Rectal smooth muscle tissue (tissue), 1 donor: Measurements from ENCODE around the gene EPGN.

Experiments
- H3K27ac ChIP-seq: one replicate; pipeline ENCODE4 v1.7.0; 2013; ENCODE audit warnings: low read depth, low read length, inconsistent platforms
- H3K27me3 ChIP-seq: one replicate; pipeline ENCODE4 v1.7.0; 2013; ENCODE audit warnings: low read length; ENCODE audit not compliant: control insufficient read depth, insufficient read depth
- H3K36me3 ChIP-seq: one replicate; pipeline ENCODE4 v1.7.0; 2013; ENCODE audit warnings: low read length; ENCODE audit not compliant: control insufficient read depth, insufficient read depth
- H3K4me1 ChIP-seq: one replicate; pipeline ENCODE4 v1.7.0; 2013; ENCODE audit warnings: low read length; ENCODE audit not compliant: control insufficient read depth, insufficient read depth
- H3K4me3 ChIP-seq: one replicate; pipeline ENCODE4 v1.7.0; 2013; ENCODE audit warnings: low read length
- H3K9ac ChIP-seq: one replicate; pipeline ENCODE4 v1.7.0; 2013; ENCODE audit warnings: low read length

EPGN gene

DNA sequence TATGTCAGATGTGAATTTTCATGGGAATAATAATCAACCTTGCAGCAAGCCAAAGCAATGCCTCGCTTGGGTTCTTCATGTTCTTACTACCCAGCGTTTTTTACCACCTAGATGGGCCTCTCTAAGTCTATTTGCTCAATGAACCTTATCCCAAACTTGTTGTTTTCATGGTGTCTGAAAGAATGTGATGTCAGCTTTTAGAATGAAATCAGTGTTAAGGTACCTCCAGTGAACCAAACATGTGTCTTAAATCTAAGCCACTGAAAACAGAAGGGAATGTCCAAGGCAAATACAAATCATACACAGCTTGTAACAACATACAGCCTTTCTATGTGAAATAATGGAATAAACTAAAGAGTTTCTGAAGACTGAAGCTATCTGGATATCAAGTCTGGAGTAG lies 6.7 kb downstream of the EPGN start:
- Histone ChIP-seq H3K27me3 (no peaks in the 10 kb centered on the region), H3K36me3 (no peaks in the 10 kb centered on the region), H3K4me1 (no peaks in the 10 kb centered on the region), H3K27ac (no peak overlapping the region), H3K9ac (no peak overlapping the region), H3K4me3 (no peak overlapping the region)

DNA sequence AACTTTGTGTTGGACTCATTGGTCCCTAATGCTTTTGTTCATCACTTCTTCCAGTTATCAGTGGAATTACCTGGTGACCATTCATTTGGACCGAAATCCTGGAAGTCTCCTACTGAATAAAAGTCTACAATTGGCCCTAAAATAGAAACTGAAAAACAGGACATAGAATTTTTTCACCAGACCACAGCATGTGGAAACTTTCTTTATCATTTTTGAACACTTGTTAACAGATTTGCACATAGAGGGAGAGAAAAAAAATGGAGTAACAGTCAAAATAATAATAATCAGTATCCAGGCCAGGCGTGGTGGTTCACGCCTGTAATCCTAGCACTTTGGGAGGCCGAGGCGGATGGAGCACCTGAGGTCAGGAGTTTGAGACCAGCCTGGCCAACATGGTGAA lies 7.1 kb downstream of the EPGN start:
- Histone ChIP-seq H3K4me1 (no peaks in the 10 kb centered on the region), H3K27ac (no peak overlapping the region), H3K4me3 (no peak overlapping the region), H3K27me3 (no peaks in the 10 kb centered on the region), H3K9ac (no peak overlapping the region), H3K36me3 (no peaks in the 10 kb centered on the region)

DNA sequence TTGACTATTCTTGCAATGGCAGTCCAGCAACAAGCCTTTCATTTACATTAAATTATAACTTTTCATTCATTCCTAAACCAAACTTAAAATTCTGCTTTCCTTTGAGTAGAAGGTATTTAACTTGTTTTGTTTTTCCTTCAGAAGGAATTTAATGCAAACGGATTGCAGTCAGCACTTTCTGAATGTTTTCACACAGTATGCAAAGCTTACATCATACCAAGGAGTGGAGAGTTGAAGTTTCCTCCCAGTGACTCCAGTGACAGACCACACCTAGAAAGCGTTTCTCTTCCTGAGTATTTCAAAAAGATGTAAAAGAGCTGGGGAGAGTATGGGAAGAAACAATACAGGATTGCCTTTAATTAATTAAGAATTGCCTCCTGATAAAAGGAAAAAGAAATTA lies 8.1 kb downstream of the EPGN start:
- no peak overlapping the region for H3K9ac ChIP-seq
- H3K36me3 ChIP-seq = no peaks in the 10 kb centered on the region
- H3K27me3 ChIP-seq = no peaks in the 10 kb centered on the region
- no peak overlapping the region for H3K27ac ChIP-seq
- H3K4me3 ChIP-seq = no peak overlapping the region
- H3K4me1 ChIP-seq = no peaks in the 10 kb centered on the region

DNA sequence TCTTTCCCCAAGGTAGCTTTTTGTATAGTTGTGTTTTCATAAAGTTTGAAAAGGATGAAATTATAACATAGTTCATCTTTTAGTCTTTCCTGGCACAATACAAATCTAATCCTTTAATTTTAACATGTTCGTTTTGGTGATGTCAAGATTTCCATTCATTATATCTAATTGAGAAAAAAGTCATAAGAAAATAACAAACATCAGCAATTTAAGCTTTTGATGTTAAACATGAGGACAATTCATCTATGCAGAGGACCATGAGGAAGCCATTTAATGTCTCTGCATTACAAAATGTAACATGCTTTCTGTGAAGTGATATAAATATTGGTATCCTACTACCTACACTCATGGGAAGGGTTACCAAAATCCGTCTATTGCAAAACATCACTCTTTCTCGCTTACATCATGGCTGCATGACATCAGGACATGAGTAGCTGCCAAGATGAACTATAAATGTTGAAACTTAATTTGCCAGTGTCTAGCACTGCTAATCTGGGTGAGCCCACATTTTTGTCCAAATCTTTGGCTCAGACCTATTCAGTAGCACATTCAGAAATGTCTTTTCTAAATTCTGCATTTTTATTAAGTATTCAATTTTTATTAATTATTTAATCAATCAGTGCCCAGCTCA lies 9.5 kb downstream of the EPGN start:
- no peak overlapping the region for H3K9ac ChIP-seq
- H3K4me1 ChIP-seq = no peaks in the 10 kb centered on the region
- no peak overlapping the region for H3K4me3 ChIP-seq
- no peaks in the 10 kb centered on the region for H3K36me3 ChIP-seq
- no peak overlapping the region for H3K27ac ChIP-seq
- no peaks in the 10 kb centered on the region for H3K27me3 ChIP-seq

DNA sequence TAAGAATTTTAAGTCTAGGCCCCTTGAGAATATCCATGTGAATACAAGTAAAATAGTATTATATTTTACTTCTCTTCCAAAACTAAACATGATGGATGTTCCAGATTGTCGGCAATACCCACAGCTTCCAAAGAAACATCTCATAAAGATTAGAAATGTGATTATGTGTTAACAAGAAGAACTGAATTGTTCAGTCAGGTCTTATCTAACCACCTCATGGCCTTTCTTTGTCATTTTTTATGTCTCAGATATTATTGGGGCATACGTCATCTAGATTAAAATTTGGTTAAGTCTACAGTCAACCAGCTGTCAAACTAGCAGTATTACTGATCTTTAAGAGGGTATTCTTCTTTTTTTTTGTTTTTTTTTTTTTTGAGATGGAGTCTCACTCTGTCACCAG lies 10.0 kb downstream of the EPGN start:
- Histone ChIP-seq H3K9ac (no peak overlapping the region), H3K27ac (no peak overlapping the region), H3K4me3 (no peak overlapping the region), H3K27me3 (no peaks in the 10 kb centered on the region), H3K36me3 (no peaks in the 10 kb centered on the region), H3K4me1 (no peaks in the 10 kb centered on the region)

DNA sequence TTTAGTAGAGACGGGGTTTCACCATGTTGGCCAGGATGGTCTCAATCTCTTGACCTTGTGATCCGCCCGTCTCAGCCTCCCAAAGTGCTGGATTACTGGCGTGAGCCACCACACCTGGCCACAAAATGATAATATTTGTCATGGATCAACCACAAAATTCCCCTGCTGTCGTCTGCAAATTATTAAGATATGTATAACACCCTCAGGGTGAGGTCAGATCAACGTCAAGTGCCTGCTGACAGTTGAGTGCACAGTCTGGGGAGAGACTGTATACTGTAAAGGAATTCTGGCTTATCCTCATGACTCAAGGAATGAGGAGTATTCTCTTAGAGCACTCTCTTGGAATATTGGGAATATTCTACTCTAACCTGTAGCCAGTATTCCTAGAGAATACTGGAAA lies 11.2 kb downstream of the EPGN start:
- Histone ChIP-seq H3K27ac (no peak overlapping the region), H3K4me1 (no peaks in the 10 kb centered on the region), H3K9ac (no peak overlapping the region), H3K4me3 (no peak overlapping the region), H3K27me3 (no peaks in the 10 kb centered on the region), H3K36me3 (no peaks in the 10 kb centered on the region)

DNA sequence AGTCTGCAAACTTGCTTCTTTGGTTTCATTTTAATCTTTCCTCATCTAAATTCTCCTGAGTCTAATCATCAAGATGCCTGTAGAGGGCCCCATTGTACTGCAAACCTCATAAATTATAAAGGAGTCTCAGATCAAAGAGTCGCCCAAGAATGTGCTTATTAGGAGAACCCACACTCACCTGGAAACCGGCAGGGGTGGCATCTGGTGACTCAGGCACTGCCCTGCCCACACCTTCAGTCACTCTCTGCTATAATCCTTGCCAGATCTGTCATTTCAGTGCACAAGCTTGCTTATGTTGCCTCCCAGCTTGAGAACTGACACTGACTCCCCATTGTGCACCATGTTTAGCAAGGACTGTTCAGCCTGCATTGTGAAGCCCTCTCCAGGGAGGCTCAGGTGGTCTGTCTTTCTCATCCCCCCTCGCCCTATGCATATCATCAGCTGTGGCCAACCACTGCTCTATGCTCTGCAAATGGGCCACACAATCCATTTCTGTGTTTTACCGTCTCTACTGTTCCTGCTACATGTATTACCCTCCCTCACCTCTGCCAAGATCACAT lies 12.4 kb downstream of the EPGN start:
- no peak overlapping the region for H3K4me3 ChIP-seq
- H3K27ac ChIP-seq = no peak overlapping the region
- no peaks in the 10 kb centered on the region for H3K36me3 ChIP-seq
- no peaks in the 10 kb centered on the region for H3K4me1 ChIP-seq
- no peaks in the 10 kb centered on the region for H3K27me3 ChIP-seq
- H3K9ac ChIP-seq = no peak overlapping the region

DNA sequence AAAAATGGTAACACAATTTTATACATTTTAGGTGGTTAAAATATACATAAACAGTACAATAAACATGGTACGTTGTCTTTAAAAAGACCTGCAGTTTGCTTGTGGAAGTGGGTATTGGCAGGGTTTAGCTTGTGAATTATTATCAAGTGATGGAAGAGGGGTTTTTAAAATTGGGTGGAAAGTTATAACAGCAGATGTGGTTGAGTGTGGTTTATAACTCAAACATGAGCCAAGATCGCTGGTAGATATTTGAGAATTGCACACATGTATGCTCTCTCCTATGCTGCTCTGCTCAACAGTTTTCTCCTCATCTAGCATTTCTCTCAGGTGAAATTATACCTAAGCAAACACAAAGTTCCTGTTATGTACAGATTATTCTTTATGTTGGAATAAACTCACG lies 14.0 kb downstream of the EPGN start:
- H3K4me3 ChIP-seq = no peak overlapping the region
- H3K36me3 ChIP-seq = no peaks in the 10 kb centered on the region
- no peak overlapping the region for H3K27ac ChIP-seq
- H3K9ac ChIP-seq = no peak overlapping the region
- no peaks in the 10 kb centered on the region for H3K27me3 ChIP-seq
- H3K4me1 ChIP-seq = no peaks in the 10 kb centered on the region

DNA sequence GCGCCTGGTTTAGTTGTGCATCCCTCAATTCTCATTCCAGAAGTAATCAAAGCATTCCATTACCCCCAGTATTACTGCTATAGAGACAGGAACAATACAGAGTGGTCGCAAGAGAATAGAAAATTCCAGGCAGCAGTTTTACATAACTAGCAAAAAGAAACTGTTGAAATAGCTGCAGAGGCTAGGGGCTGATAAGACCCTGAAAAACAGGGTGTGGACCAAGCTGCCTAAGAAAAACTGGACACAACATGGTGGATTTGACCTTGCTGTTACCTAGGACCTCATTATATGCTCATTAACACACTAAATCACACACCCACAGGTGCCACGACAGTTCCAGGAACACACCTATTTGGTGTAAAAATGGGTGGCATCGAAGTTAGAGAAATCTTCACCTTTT lies 15.4 kb downstream of the EPGN start:
- H3K4me3 ChIP-seq = no peak overlapping the region
- H3K36me3 ChIP-seq = no peaks in the 10 kb centered on the region
- no peak overlapping the region for H3K9ac ChIP-seq
- no peaks in the 10 kb centered on the region for H3K27me3 ChIP-seq
- H3K27ac ChIP-seq = no peak overlapping the region
- H3K4me1 ChIP-seq = no peaks in the 10 kb centered on the region

DNA sequence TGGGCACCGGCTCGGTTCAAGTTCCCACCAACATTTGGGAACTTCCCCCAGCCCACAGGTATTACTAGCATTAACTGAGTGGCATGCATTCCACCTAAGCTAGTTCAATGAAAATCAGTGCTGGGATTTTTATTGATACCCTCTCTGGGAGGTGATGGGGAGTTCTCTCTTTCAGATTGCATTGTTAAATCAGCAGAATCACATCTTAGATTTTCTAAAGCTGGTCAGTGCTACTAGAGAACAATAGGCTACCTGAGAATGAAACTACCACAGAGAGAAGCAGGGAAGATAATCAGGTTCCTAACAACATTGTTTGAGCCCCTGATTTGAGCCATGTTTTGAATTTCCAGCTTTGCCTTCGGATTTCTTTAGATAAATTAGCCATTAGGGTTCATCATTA lies 16.0 kb downstream of the EPGN start:
- no peaks in the 10 kb centered on the region for H3K36me3 ChIP-seq
- H3K4me1 ChIP-seq = no peaks in the 10 kb centered on the region
- no peak overlapping the region for H3K4me3 ChIP-seq
- no peak overlapping the region for H3K9ac ChIP-seq
- no peak overlapping the region for H3K27ac ChIP-seq
- H3K27me3 ChIP-seq = no peaks in the 10 kb centered on the region

DNA sequence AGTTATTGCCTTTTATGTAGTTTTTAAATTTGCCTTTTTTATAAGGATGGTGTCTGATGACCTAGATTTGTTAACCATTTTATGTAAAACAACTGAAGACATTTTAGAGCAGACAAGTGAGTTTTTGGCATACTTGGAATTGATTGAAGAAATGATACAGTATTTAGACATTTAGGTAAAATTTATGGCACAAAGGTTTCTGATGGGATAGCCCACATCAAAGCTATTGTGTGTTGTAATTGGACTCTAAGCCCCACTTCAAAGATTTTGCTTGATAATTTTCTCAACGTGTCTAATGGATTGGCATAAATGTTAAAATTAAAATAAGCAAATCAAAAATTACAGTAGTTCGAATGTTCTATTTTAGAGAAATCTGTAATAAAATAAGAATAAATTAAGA lies 17.6 kb downstream of the EPGN start:
- Histone ChIP-seq H3K36me3 (no peaks in the 10 kb centered on the region), H3K27ac (no peak overlapping the region), H3K27me3 (no peaks in the 10 kb centered on the region), H3K4me3 (no peak overlapping the region), H3K4me1 (no peaks in the 10 kb centered on the region), H3K9ac (no peak overlapping the region)

DNA sequence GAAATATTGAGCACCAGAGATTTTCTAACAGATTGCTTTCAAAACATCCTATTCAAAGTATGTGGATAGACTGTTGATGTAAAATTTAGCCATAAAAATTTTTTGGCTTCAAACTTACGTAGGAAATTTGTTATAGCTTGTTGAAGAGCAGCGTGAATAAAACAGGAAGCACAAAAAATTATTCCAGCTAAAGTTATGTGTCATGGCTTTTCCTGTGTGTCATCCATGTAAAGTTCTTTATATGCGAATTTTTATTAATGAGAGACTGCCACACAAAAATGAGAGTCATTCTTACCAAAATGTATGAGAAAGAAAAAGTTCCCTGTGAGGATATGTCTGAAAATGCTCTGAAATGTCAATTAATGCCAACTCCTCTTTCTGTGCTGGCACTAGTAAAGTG lies 19.5 kb downstream of the EPGN start:
- Histone ChIP-seq H3K27ac (no peak overlapping the region), H3K27me3 (no peaks in the 10 kb centered on the region), H3K4me1 (no peaks in the 10 kb centered on the region)

DNA sequence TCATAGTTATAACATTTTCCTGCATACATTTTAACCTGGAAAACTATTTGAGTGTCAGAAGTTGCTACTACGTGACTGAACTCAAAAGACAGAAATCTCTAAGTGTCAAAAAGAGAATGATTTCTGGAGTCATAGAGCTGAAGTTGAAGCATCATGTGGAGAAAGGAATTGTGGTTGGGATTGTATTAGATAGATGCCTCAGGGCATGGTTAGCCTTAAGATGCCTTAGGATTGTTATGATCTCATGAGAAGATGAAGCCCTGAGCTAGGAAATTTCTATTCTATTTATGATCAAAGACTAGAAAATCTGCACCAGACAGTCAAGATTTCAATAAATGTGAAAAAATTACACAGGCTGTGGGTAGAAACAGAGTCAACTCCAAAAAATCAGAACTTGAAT lies 20.2 kb downstream of the EPGN start:
- Histone ChIP-seq H3K27ac (no peak overlapping the region), H3K9ac (no peak overlapping the region), H3K27me3 (no peaks in the 10 kb centered on the region), H3K4me3 (no peak overlapping the region), H3K4me1 (no peaks in the 10 kb centered on the region), H3K36me3 (no peaks in the 10 kb centered on the region)

More for the DNA sequence above, 19.5 kb downstream of the EPGN start:
- Histone ChIP-seq H3K9ac (no peak overlapping the region), H3K36me3 (no peaks in the 10 kb centered on the region), H3K4me3 (no peak overlapping the region)
